GM12865 (cell line): Measurements from ENCODE around the gene PSG5.
"Not testable (repeated sequence)": the region's sequence is repeated elsewhere in the genome, so short reads cannot be mapped to it uniquely, and the experiment has no call there.

Experiments used
- DNase-seq: peaks from one replicate; pipeline ENCODE4 v3.0.0; 2010; ENCODE audit warnings: low read depth
- H3K4me3 ChIP-seq: 2 replicates; pipeline ENCODE4 v1.5.1; 2011; ENCODE audit warnings: mild to moderate bottlenecking, low read depth, low read length, control low read depth
- TF ChIP-seq, protein P1 (sequence below): IDR thresholded peaks from 2 replicates; pipeline ENCODE4 v1.5.1; 2011; ENCODE audit warnings: low read length, control low read depth, low read depth, inconsistent platforms; ENCODE audit not compliant: insufficient read depth; ENCODE audit errors: missing control alignments

Gene PSG5

DNA sequence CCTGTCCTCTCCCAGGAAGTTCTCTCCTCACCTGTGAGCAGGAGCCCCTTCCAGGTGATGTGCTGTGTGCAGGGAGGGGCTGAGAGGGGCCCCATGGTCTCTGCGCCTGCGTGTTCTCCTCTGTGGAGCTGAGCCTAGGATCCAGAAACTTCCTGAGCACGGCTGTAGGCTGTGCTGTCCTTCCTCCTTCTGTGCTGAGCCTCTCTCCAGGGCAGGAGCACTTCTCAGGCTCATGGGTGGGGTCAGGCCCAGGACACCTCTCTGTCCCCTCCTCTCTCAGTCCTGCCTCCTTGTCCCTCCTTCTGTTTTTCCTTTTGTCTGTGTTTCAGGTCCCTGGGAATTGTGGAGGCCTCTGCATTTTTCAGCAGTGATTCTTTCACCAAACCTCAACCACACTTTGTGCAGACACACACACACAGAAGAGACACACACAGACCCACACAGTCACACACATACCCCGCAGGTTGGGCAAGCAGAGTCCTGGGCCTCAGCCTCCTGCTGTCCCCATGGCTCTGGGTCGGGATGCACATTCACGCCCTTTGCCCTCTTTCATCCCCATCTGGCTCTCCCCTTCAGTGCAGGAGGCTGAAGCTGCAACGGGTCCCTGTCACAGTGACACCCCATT, at the start of gene PSG5:
PSG5 (minus strand) TSS at position 226 of the 625 bp plus-strand sequence; CDS start at position 95, 131 bp downstream.
- DNase-seq, H3K4me3 ChIP-seq: not testable (repeated sequence)

DNA sequence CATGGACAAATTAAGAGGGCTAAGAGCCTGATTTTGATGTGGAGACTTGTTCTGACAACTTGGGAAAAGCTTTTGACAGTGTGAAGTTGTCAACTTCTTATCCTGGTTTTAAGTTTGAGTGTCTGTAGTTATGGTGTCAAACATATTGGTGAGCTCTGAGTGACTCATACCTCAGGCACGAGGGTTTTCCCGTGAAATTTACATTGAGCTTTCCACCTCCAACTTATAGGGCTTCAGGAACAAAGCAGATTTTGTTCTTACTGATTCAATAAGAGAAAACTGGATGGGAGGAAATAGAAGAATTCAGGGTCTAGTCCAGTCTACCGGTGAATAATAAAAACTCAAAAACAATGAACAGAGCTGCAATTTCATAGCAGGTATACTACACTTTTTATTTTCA, 49.4 kb upstream of the PSG5 start:
- not testable (repeated sequence) for H3K4me3 ChIP-seq, DNase-seq

DNA sequence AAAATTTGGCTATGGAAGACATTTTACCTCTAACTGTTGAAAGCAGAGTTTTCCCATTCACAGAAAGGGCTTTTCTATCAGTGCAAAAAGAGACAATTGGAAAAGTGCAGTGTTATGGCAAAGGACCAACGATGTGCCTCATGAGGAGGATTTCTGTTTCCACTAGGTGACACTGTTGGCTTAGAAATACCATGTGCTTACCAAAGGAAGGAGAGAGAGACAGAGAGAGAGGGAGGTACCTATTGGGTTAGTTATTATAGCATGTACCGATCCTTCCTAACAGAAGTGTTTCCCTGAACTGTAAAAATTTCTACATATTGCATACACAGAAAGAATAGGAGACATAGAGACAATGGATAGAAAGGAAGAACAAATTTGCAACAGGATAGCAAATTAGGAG, 43.0 kb upstream of the PSG5 start:
- H3K4me3 ChIP-seq, result no peak overlapping the region
- TF ChIP-seq, protein P1, sequence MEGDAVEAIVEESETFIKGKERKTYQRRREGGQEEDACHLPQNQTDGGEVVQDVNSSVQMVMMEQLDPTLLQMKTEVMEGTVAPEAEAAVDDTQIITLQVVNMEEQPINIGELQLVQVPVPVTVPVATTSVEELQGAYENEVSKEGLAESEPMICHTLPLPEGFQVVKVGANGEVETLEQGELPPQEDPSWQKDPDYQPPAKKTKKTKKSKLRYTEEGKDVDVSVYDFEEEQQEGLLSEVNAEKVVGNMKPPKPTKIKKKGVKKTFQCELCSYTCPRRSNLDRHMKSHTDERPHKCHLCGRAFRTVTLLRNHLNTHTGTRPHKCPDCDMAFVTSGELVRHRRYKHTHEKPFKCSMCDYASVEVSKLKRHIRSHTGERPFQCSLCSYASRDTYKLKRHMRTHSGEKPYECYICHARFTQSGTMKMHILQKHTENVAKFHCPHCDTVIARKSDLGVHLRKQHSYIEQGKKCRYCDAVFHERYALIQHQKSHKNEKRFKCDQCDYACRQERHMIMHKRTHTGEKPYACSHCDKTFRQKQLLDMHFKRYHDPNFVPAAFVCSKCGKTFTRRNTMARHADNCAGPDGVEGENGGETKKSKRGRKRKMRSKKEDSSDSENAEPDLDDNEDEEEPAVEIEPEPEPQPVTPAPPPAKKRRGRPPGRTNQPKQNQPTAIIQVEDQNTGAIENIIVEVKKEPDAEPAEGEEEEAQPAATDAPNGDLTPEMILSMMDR, result no peak
- DNase-seq, result no peak

DNA sequence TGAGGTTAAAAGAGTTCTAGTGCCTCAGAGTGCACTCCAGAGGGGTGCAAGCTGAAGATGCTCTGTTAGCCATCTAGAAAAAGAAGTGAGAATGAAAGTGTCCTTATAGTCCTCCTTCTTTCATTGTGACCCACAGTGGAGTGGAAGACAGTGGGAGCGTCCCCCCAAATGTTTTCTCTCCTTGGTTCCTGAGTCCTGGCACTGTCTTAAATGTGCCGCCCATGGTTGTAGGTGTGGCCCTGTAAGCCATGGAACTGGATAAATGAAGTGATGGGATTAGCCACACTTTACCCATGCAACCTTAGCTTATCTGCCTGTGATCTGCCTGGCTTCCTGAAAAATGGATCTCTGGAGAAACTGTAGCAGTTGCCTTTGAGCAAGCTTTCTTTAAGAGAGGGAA, 42.4 kb upstream of the PSG5 start:
- H3K4me3 ChIP-seq, result not testable (repeated sequence)
- DNase-seq, result peak; percentile 4

DNA sequence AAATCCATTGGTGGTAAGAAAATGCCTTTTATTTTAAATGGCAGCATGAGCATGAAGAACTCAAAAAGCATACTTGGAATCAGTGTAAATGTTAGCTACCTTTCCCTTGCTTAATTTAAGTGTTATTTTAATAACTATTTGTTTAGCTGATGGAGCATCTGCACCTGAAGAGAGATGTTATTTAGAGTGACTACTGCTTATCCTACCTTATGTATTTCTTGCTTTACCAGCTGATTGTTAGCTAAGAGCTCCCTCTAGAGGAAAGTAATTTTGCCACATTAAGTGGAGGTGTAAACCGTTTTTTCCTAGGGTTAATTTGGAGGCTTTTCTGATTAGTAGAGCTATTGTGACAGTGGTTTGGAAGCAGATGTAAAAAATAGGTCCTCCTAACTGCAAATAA, 40.6 kb upstream of the PSG5 start:
- not testable (repeated sequence) for H3K4me3 ChIP-seq, DNase-seq

DNA sequence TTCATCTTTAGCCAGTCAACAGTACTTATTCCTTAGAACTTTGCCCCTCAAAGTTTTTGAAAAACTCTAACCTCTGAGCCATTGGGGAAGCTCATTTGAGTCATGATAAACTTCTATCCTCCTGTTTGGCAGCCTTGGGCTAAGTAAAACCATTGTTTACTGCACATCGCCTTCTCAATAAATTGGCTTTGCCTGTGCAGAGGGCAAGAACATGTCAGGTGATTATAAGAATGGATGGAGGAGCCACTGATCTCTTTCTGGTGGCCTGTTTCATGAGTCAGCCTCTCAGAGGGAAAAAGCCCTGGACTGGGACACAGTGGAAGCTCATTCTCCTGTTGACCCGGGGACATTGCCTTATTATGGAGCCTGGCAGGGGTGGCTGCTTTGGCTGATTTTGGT, 38.5 kb upstream of the PSG5 start:
- TF ChIP-seq, protein P1, result no peak
- DNase-seq, result no peak
- no peak overlapping the region for H3K4me3 ChIP-seq

DNA sequence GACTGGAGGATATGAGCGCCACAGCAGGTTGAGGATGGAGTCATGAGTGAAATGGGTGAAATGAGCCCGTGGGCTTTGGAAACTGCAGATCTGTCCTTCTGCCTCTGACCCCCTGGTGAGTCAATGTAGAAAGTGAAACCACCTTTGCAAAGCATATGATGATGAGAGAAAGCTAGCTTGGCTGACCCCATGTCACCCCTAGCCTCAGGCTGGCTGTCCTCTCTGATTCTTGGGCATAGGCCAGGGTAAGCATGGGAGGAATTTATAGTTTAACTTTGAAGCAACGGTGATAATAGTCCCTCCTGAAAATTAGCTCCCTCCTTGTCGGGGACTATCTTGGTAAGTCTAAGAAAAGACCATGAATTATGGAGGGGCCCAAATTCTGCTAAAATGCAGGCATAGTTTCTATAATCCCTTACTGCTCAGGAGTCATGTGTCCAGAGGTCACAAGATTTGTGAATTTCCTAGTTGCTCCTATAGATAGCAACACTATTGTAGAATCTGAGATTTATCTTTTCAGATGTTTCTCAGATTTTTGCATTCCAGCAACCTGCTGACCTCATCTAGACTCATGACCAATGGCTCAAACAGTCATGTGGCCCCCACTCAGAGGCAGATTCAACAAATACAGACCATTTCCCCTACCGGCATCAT, 38.0 kb upstream of the PSG5 start:
- not testable (repeated sequence) for DNase-seq, H3K4me3 ChIP-seq

DNA sequence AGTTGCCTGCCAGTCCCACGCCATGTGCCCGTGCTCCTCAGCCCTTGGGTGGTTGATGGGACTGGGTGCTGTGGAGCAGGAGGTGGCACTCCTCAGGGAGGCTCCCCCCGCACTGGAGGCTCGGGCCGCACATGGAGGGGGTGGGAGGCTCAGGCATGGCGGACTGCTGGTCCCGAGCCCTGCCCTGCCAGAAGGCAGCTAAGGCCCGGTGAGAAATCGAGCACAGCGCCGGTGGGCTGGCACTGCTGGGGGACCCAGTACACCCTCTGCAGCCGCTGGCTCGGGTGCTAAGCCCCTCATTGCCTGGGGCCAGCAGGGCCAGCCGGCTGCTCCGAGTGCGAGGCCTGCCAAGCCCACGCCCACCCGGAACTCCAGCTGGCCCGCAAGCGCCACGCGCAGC, 35.6 kb upstream of the PSG5 start:
- not testable (repeated sequence) for DNase-seq, H3K4me3 ChIP-seq

DNA sequence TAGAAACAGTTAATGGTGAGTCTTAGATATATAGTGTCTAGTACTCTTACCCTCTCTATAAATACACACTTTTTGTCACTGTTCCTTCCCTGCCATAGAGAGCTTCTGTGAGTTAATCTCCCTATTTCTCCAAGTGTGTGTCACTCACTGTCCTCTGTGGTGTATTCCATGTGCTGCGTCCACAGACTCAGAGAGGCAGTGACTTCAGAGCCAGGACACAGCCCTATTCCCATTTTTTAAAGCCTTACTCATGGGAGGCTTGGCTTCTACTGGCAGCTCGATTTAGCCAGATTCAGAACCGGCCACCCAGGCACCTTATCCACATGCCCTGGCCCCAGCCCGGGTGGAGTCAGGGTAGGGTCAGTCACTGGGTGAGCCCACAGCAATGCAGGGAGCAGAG, 32.8 kb upstream of the PSG5 start:
- not testable (repeated sequence) for H3K4me3 ChIP-seq, DNase-seq

DNA sequence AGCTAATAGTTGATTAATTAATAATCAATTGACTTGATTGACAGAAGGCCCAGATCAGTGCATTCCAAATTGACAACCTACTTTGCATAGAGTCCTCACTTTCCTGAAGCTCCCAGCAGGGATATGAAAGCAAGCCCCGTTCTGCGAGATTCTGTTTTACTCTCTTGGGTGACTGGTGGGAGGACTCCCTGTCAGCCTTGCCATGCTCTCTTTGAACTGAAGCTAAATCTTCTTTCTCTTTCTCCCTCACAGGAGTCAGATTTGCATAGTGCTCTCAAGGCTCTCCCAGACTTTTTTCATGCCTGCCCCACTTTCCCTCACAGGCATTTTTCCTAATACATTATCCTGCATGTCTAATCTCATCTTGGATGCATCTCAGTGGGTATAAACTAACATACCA, 29.5 kb upstream of the PSG5 start:
- DNase-seq, H3K4me3 ChIP-seq: not testable (repeated sequence)

DNA sequence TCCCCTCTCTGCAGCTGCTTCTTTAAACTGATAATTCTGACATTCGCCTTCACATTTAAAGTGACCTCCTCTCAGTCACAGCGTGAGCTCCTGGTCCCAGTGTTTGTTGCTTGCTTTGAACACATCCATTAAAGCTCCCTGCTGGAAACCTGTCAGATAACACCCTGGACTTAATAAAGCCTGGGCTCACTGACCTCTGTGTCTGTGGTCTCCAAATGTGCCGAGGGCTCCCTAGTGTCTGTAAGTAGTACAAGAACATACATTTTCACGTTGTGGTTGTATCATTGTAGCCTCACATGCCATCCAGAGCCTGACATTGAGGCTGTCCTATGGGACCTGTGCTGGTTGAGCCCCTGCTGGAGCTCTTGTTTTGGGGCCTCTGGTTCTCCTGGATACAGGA, 21.7 kb upstream of the PSG5 start:
- TF ChIP-seq, protein P1, result no peak
- no peak overlapping the region for H3K4me3 ChIP-seq
- no peak for DNase-seq
